CD14-positive monocyte (primary cell): ENCODE data around the gene ONECUT3. TPM values are rescaled to one million over a fixed set of nuclear protein-coding genes. Genes with fewer than 3 reads are reported as not detected.

Source experiments
- DNase-seq, 3 donors: peaks; one replicate each; pipeline ENCODE4 v3.0.0-alpha.2; 2011 to 2022
- H2AFZ ChIP-seq: 2 replicates; pipeline ENCODE4 v1.6.0; 2012; ENCODE audit warnings: mild to moderate bottlenecking, low read depth, low read length, inconsistent platforms; ENCODE audit not compliant: insufficient read depth, poor library complexity, severe bottlenecking
- H3K27ac ChIP-seq, 2 donors: 1 replicate in 1 of 2; 2 replicates in 1 of 2; pipeline ENCODE4 v1.5.1; 2012 to 2013; ENCODE audit warnings: low read length in 2 of 2, control low read depth in 1 of 2, inconsistent platforms in 1 of 2, low read depth in 1 of 2, mild to moderate bottlenecking in 1 of 2
- H3K27me3 ChIP-seq, 2 donors: one replicate each; pipeline versions ENCODE4 v1.6.0 to v1.6.1; 2011 to 2013; ENCODE audit warnings: low read length in 2 of 2; ENCODE audit not compliant: control insufficient read depth in 2 of 2, insufficient read depth in 2 of 2
- H3K36me3 ChIP-seq, 2 donors: replicated peaks in 1 of 2; 1 replicate in 1 of 2; 2 replicates in 1 of 2; pipeline versions ENCODE4 v1.5.1 to v1.6.1; 2012 to 2013; ENCODE audit warnings: low read length in 2 of 2, control low read depth in 1 of 2, inconsistent platforms in 1 of 2, mild to moderate bottlenecking in 1 of 2; ENCODE audit not compliant: insufficient read depth in 2 of 2, control insufficient read depth in 1 of 2
- H3K4me1 ChIP-seq, 2 donors: 1 replicate in 1 of 2; 2 replicates in 1 of 2; pipeline versions ENCODE4 v1.5.1 to v1.6.1; 2012 to 2013; ENCODE audit warnings: low read length in 2 of 2, control low read depth in 1 of 2, inconsistent platforms in 1 of 2, mild to moderate bottlenecking in 1 of 2, moderate library complexity in 1 of 2; ENCODE audit not compliant: insufficient read depth in 2 of 2, control insufficient read depth in 1 of 2
- H3K4me2 ChIP-seq: replicated peaks from 2 replicates; pipeline ENCODE3; 2012; ENCODE audit warnings: low read length, moderate library complexity, mild to moderate bottlenecking; ENCODE audit not compliant: poor library complexity, severe bottlenecking; ENCODE audit errors: extremely low read depth
- H3K4me3 ChIP-seq, 3 experiments: fragments of 200-600 bp in 1 of 3; sonication (generic) in 1 of 3; replicated peaks in 1 of 3; 1 replicate in 2 of 3; 2 replicates in 1 of 3; pipeline ENCODE4 v1.5.1; 2011 to 2013; ENCODE audit warnings: low read length in 3 of 3, mild to moderate bottlenecking in 3 of 3, control low read depth in 2 of 3, low read depth in 2 of 3, inconsistent platforms in 1 of 3, moderate library complexity in 1 of 3
- H3K79me2 ChIP-seq: 2 replicates; pipeline ENCODE4 v1.6.0; 2012; ENCODE audit warnings: mild to moderate bottlenecking, control low read depth, inconsistent platforms, low read length, moderate library complexity; ENCODE audit not compliant: insufficient read depth
- H3K9ac ChIP-seq: 2 replicates; pipeline ENCODE4 v1.6.0; 2017; ENCODE audit warnings: low read length, mild to moderate bottlenecking; ENCODE audit not compliant: insufficient read depth, poor library complexity, severe bottlenecking
- H3K9me3 ChIP-seq, 2 donors: replicated peaks in 1 of 2; 1 replicate in 1 of 2; 2 replicates in 1 of 2; pipeline versions ENCODE4 v1.5.1 to v1.6.1; 2012 to 2013; ENCODE audit warnings: low read length in 2 of 2, control low read depth in 1 of 2; ENCODE audit not compliant: control insufficient read depth in 1 of 2, insufficient read depth in 1 of 2
- H4K20me1 ChIP-seq: 2 replicates; pipeline ENCODE4 v1.6.0; 2012; ENCODE audit warnings: mild to moderate bottlenecking, low read length, control low read depth, moderate library complexity; ENCODE audit not compliant: insufficient read depth
- H3K27ac Mint-ChIP-seq, 7 donors: one replicate each; pipeline ENCODE4 v1.8.0; 2020; ENCODE audit warnings: mild to moderate bottlenecking in 7 of 7, mixed read lengths in 7 of 7, moderate library complexity in 6 of 7, inconsistent platforms in 2 of 7
- H3K27me3 Mint-ChIP-seq, 3 donors: one replicate each; pipeline ENCODE4 v1.8.0; 2021 to 2022; ENCODE audit warnings: low read depth in 3 of 3, mild to moderate bottlenecking in 3 of 3, mixed read lengths in 3 of 3, moderate library complexity in 3 of 3, inconsistent platforms in 1 of 3
- H3K36me3 Mint-ChIP-seq, 2 donors: one replicate each; pipeline ENCODE4 v1.8.0; 2020; ENCODE audit warnings: mixed read lengths in 2 of 2, inconsistent platforms in 1 of 2, mild to moderate bottlenecking in 1 of 2
- H3K4me1 Mint-ChIP-seq: one replicate; pipeline ENCODE4 v1.8.0; 2020; ENCODE audit warnings: mild to moderate bottlenecking, mixed read lengths
- H3K4me3 Mint-ChIP-seq, 2 donors: one replicate each; pipeline ENCODE4 v1.8.0; 2020; ENCODE audit warnings: mild to moderate bottlenecking in 2 of 2, mixed read lengths in 2 of 2, moderate library complexity in 1 of 2
- H3K9me3 Mint-ChIP-seq, 7 donors: one replicate each; pipeline ENCODE4 v1.8.0; 2020 to 2022; ENCODE audit warnings: mixed read lengths in 7 of 7, mild to moderate bottlenecking in 6 of 7, moderate library complexity in 6 of 7, inconsistent platforms in 2 of 7
- CTCF ChIP-seq: fragments of 200-600 bp; IDR thresholded peaks from one replicate; pipeline ENCODE4 v1.8.0; 2022; ENCODE audit warnings: antibody characterized with exemption, mild to moderate bottlenecking
- WGBS: methylation state at CpG from one replicate; pipeline ENCODE4 v1.1.5; 2013; ENCODE audit warnings: missing lambda C conversion rate; ENCODE audit not compliant: insufficient coverage; 5-methylcytosine and 5-hydroxymethylcytosine counted together
- intact Hi-C, 2 donors: fragments of 100-400 bp; cut with micrococcal nuclease; formaldehyde crosslinking; loops; one replicate each; pipeline versions ENCODE4 v1.15.0 to v1.15.1; 2023
- polyA plus RNA-seq, 3 donors: library from polyadenylated mRNA; depleted of rRNA in 1 of 3; unstranded in 2 of 3; stranded (reverse) in 1 of 3; fragments of 300-500 nt in 2 of 3; fragments of >200 nt in 1 of 3; fragmentation: Illumina TruSeq in 2 of 3; gene quantifications; 1 replicate in 2 of 3; 2 replicates in 1 of 3; pipeline ENCODE4 v1.2.3, GENCODE V29; 2012 to 2021

Gene ONECUT3
- polyA plus RNA-seq, 3 donors, result not detected

DNA sequence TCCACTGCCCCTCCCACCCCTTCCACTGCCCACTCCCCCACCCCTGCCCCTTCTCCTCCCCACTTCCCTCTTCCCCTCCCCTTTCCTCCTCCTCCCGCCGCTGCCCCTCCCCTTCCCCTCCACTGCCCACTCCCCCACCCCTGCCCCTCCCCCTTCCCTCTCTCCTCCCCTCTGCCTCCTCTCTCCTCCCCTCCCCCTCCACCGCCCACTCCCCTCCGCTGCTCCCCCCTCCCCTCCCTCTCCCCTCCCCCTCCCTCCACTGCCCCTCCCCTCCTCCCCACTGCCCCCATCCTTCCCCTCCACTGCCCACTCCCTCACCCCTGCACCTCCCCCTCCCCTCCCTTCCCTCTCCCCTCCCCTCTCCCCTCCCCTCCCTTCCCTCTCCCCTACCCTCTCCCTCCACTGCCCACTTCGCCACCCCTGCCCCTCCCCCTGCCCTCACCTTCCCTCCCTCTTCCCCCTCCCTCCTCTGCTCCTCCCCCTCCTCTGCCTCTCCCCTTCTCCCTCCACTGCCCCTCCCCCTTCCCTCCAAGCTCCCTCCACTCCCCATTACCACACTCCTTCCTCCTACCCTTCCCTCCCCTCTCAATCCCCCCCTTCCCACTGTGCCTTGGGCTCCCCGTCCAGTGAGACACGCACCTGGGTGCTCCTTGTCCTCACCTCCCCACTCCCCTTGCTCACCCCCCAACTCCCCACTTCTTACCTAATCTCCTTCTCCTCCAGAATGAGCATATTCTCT lies 36.9 kb downstream of the ONECUT3 start:
- Histone ChIP-seq H3K4me2 (peak overlapping the region; percentile 66), H2AFZ (no peak overlapping the region), H3K4me3 (no peak overlapping the region), H3K79me2 (no peaks in the 10 kb centered on the region), H4K20me1 (no peaks in the 10 kb centered on the region), H3K9me3 (peaks cover 0 to 6% of the 10 kb centered on the region in 2 donors), H3K27me3 (peaks cover 0 to 7% of the 10 kb centered on the region in 2 donors), H3K36me3 (no peaks in the 10 kb centered on the region), H3K4me1 (peaks cover 0 to 6% of the 10 kb centered on the region in 2 donors), H3K9ac (no peak overlapping the region), H3K27ac (no peak overlapping the region)
- no peaks in the 10 kb centered on the region for H3K36me3 Mint-ChIP-seq
- H3K27ac Mint-ChIP-seq, result no peak overlapping the region
- H3K4me1 Mint-ChIP-seq, result no peaks in the 10 kb centered on the region
- no peak for TF ChIP-seq CTCF
- H3K4me3 Mint-ChIP-seq, result no peak overlapping the region
- WGBS, result 26% methylated on average over 2 of the region's 7 CpGs
- DNase-seq, result no peak
- peaks cover 0 to 9% (median 7%) of the 10 kb centered on the region in 7 donors for H3K9me3 Mint-ChIP-seq
- intact Hi-C loops, result no loop called here
- H3K27me3 Mint-ChIP-seq, result peaks cover 8 to 45% (median 20%) of the 10 kb centered on the region in 3 donors

- TF ChIP-seq CTCF, result no peak
- intact Hi-C loops, result no loop called here
- Histone ChIP-seq H3K4me3 (no peak overlapping the region), H3K79me2 (no peaks in the 10 kb centered on the region), H4K20me1 (no peaks in the 10 kb centered on the region), H3K4me2 (no peak overlapping the region), H2AFZ (no peak overlapping the region), H3K27me3 (peaks cover 0 to 13% of the 10 kb centered on the region in 2 donors), H3K9me3 (peaks cover 0 to 6% of the 10 kb centered on the region in 2 donors), H3K27ac (no peak overlapping the region), H3K4me1 (peaks cover 3 to 13% of the 10 kb centered on the region in 2 donors), H3K9ac (no peak overlapping the region), H3K36me3 (no peaks in the 10 kb centered on the region)
- peaks cover 5% of the 10 kb centered on the region for H3K4me1 Mint-ChIP-seq
- no peak overlapping the region for H3K27ac Mint-ChIP-seq
- DNase-seq, result no peak
- no peak overlapping the region for H3K4me3 Mint-ChIP-seq
- 86% methylated on average over 14 of the region's 14 CpGs for WGBS
- peaks cover 0 to 56% (median 24%) of the 10 kb centered on the region in 3 donors for H3K27me3 Mint-ChIP-seq
- peaks cover 0 to 9% (median 7%) of the 10 kb centered on the region in 7 donors for H3K9me3 Mint-ChIP-seq
- H3K36me3 Mint-ChIP-seq, result no peaks in the 10 kb centered on the region
Observed at GRCh38 chr19:1791879-1792278, 38.6 kb downstream of the ONECUT3 start.
